Coronary artery (tissue), 2 donors: ENCODE measurements around the gene CACNA1C.

ENCODE experiments used
- DNase-seq: peaks from one replicate; pipeline ENCODE4 v3.0.0-alpha.2; 2017; ENCODE audit warnings: low spot score
- H3K27ac ChIP-seq, 2 donors: fragments of 200-600 bp; sonication (generic); one replicate each; pipeline ENCODE4 v1.5.1; 2016 to 2019
- H3K4me3 ChIP-seq: fragments of 200-600 bp; sonication (generic); 2 replicates; pipeline ENCODE4 v1.5.1; 2016; ENCODE audit warnings: mild to moderate bottlenecking, moderate library complexity
- CTCF ChIP-seq: fragments of 200-600 bp; sonication (generic); IDR thresholded peaks from one replicate; pipeline ENCODE4 v1.5.1; 2019; ENCODE audit warnings: antibody characterized with exemption

CACNA1C gene

GRCh38 chr12:2117541-2117940 is 64.8 kb downstream of the CACNA1C start:
- peak overlapping the region; percentile 80 to 90 for H3K27ac ChIP-seq
- TF ChIP-seq CTCF: no peak
- no peak for DNase-seq
- H3K4me3 ChIP-seq: no peak overlapping the region

GRCh38 chr12:2118061-2118460 is 65.3 kb downstream of the CACNA1C start:
- Histone ChIP-seq H3K4me3 (no peak overlapping the region), H3K27ac (peak overlapping the region; percentile 80 to 90)
- DNase-seq: no peak
- TF ChIP-seq CTCF: no peak

- no peak for TF ChIP-seq CTCF
- no peak for DNase-seq
- H3K4me3 ChIP-seq: no peak overlapping the region
- H3K27ac ChIP-seq: peak overlapping the region; percentile 80 to 90
These were observed 65.9 kb downstream of the CACNA1C start for GRCh38 chr12:2118481-2119255.

GRCh38 chr12:2119266-2119665 is 66.5 kb downstream of the CACNA1C start:
- Histone ChIP-seq H3K27ac (peak overlapping the region; percentile 80 to 90), H3K4me3 (no peak overlapping the region)
- no peak for TF ChIP-seq CTCF
- DNase-seq: no peak

- no peak for DNase-seq
- TF ChIP-seq CTCF: no peak
- Histone ChIP-seq H3K4me3 (no peak overlapping the region), H3K27ac (peak overlapping the region; percentile 39 to 90)
These were observed 68.4 kb downstream of the CACNA1C start for GRCh38 chr12:2120982-2121758.

- H3K27ac ChIP-seq: no peak overlapping the region
- TF ChIP-seq CTCF: no peak
These were observed 71.8 kb downstream of the CACNA1C start for GRCh38 chr12:2124466-2125023.

More at GRCh38 chr12:2124466-2125023, 71.8 kb downstream of the CACNA1C start:
- peak; percentile 66 for DNase-seq
- H3K4me3 ChIP-seq: no peak overlapping the region
